Activated T-helper 17 cell treated with anti-CD3 and anti-CD28 coated beads, Interleukin-2, amount 50 U/mL, for 72 hours (primary cell): ENCODE data around the gene TRMT10A. TPM values are rescaled to one million over a fixed set of nuclear protein-coding genes. Genes with fewer than 3 reads are reported as not detected.
"Not testable (repeated sequence)": the region's sequence is repeated elsewhere in the genome, so short reads cannot be mapped to it uniquely, and the experiment has no call there.

Experiments used
- ATAC-seq: fragments of 150-1000 bp; cut with Tn5 transposase; replicated peaks from 2 replicates; pipeline ENCODE4 v1.10.0; 2021; ENCODE audit warnings: mild to moderate bottlenecking, moderate library complexity
- H3K27ac Mint-ChIP-seq: one replicate; pipeline ENCODE4 v1.8.0; 2022; ENCODE audit warnings: mixed read lengths
- H3K27me3 Mint-ChIP-seq: one replicate; pipeline ENCODE4 v1.8.0; 2022; ENCODE audit warnings: mixed read lengths
- H3K36me3 Mint-ChIP-seq: one replicate; pipeline ENCODE4 v1.8.0; 2022; ENCODE audit warnings: low read depth, mild to moderate bottlenecking, mixed read lengths
- H3K4me1 Mint-ChIP-seq: one replicate; pipeline ENCODE4 v1.8.0; 2022; ENCODE audit warnings: mixed read lengths
- H3K4me3 Mint-ChIP-seq: one replicate; pipeline ENCODE4 v1.8.0; 2022; ENCODE audit warnings: mild to moderate bottlenecking, mixed read lengths
- H3K9me3 Mint-ChIP-seq: one replicate; pipeline ENCODE4 v1.8.0; 2022; ENCODE audit warnings: mixed read lengths
- total RNA-seq, 2 donors: library from RNA; stranded (reverse); gene quantifications; one replicate each; pipeline ENCODE4 v1.2.3, GENCODE V29; 2022

The TRMT10A gene
- total RNA-seq, 2 donors from 2014 or later, result 10.1 to 10.5 TPM

DNA sequence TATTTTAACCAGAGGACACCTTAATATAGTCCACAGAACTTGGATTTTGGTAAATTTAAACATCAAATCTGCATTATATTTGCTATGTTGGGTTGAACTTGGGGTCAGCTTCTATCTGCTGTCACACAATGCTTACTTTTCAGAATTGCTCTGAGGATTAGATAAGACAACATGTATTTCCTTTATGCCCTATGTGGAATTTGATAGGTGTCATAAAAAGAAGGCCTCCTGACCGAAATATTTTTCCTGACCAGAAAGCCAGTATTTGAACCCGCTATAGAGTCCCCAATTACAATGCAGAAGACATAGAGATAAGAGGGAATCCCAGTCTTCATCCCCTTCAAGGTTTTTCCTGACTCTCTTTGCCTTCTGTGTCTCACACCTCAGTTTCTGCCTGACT, 14.9 kb upstream of the TRMT10A start:
- no peaks in the 10 kb centered on the region for H3K9me3 Mint-ChIP-seq
- H3K27ac Mint-ChIP-seq, result no peak overlapping the region
- no peaks in the 10 kb centered on the region for H3K36me3 Mint-ChIP-seq
- ATAC-seq, result no peak
- peaks cover 28% of the 10 kb centered on the region for H3K27me3 Mint-ChIP-seq
- no peaks in the 10 kb centered on the region for H3K4me1 Mint-ChIP-seq
- no peak overlapping the region for H3K4me3 Mint-ChIP-seq

- Mint-ChIP-seq H3K4me3 (no peak within 1 kb of the TSS), H3K9me3 (no peaks in the 10 kb centered on the region), H3K4me1 (no peaks in the 10 kb centered on the region), H3K27ac (no peak within 1 kb of the TSS), H3K27me3 (peaks cover 32% of the 10 kb centered on the region), H3K36me3 (no peaks in the 10 kb centered on the region)
- no peak for ATAC-seq
Observed at GRCh38 chr4:99574530-99575324, 10.9 kb upstream of the TRMT10A start, which contains the start of gene MTTP. TSS of gene MTTP (plus strand) at chr4:99574824. CDS start at chr4:99574910, 86 bp downstream.

DNA sequence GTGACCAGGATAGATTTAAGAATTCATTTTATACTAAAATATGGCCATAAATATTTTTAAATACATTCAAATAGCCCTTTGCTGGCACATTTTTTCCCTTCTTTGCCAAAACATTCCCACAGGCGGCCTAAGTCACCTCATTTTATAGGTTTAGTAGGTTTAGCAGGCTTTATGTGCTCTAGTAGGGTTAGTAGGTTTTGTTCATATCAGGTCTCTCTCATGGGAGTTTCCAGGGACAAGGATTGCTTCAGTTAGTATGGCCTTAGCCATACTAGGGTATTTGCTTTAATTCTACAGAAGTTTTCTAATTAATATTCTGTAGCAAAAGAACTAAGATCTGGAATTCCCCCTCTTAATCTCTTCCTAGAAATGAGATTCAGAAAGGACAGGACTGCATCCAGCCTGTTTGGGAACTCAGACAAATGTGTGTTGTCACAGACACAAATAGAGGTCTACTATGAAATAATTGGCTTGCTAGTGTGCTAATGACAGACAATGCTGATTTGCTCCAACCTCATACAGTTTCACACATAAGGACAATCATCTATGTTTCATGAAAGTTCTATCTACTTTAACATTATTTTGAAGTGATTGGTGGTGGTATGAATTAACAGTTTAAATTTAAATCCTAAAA, 10.0 kb upstream of the TRMT10A start:
- no peak for ATAC-seq
- H3K36me3 Mint-ChIP-seq, result no peaks in the 10 kb centered on the region
- H3K4me3 Mint-ChIP-seq, result no peak overlapping the region
- peaks cover 29% of the 10 kb centered on the region for H3K27me3 Mint-ChIP-seq
- H3K4me1 Mint-ChIP-seq, result no peaks in the 10 kb centered on the region
- H3K27ac Mint-ChIP-seq, result no peak overlapping the region
- H3K9me3 Mint-ChIP-seq, result no peaks in the 10 kb centered on the region

GRCh38 chr4:99572527-99573240, 8.8 kb upstream of the TRMT10A start:
- no peaks in the 10 kb centered on the region for H3K36me3 Mint-ChIP-seq
- no peak for ATAC-seq
- no peak overlapping the region for H3K4me3 Mint-ChIP-seq
- no peaks in the 10 kb centered on the region for H3K4me1 Mint-ChIP-seq
- H3K27ac Mint-ChIP-seq, result no peak overlapping the region
- peaks cover 36% of the 10 kb centered on the region for H3K27me3 Mint-ChIP-seq
- no peaks in the 10 kb centered on the region for H3K9me3 Mint-ChIP-seq

DNA sequence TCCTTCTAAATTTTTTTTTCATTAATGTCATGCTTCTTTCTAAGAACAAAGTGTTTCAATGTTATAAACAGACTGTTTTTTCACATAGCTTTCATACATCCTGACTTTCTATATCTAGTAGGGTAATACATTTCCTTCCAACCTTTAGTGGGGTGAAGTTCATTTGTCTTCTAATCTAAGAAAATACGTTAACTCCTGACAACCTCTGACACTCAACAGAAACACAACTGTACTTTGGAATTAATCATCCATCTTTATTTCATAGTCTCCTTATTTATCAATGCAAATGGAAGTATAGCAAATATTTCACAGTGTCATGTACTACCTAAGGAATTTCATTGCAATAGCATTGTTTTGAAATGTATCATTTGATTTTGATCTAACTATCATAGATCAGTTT, 8.0 kb upstream of the TRMT10A start:
- H3K36me3 Mint-ChIP-seq, result no peaks in the 10 kb centered on the region
- H3K4me1 Mint-ChIP-seq, result no peaks in the 10 kb centered on the region
- H3K4me3 Mint-ChIP-seq, result no peak overlapping the region
- H3K27me3 Mint-ChIP-seq, result peaks cover 42% of the 10 kb centered on the region
- H3K9me3 Mint-ChIP-seq, result no peaks in the 10 kb centered on the region
- no peak for ATAC-seq
- H3K27ac Mint-ChIP-seq, result no peak overlapping the region

DNA sequence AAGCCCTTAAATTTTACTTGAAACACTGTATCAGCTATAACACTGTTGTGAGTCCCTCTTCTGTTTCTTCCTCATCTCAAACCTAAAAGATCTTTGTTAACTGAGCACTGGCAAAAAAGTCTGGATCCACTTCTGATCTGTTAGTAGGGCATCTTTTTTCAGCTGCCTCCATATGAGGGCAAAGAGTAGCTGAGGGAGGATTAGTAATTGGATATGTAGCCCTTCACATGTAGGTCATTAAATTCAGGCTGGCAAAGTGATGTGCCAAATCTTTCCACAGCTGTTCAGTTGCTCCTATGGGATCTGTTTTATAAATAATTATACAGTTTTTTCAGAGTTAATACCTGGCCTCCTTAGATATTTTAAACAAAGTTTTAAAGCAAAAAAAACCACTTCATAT, 1.1 kb upstream of the TRMT10A start:
- no peaks in the 10 kb centered on the region for H3K9me3 Mint-ChIP-seq
- no peaks in the 10 kb centered on the region for H3K4me1 Mint-ChIP-seq
- peak overlapping the region; percentile 98 for H3K4me3 Mint-ChIP-seq
- H3K36me3 Mint-ChIP-seq, result peaks cover 11% of the 10 kb centered on the region
- peaks cover 25% of the 10 kb centered on the region for H3K27me3 Mint-ChIP-seq
- no peak for ATAC-seq
- H3K27ac Mint-ChIP-seq, result no peak overlapping the region

DNA sequence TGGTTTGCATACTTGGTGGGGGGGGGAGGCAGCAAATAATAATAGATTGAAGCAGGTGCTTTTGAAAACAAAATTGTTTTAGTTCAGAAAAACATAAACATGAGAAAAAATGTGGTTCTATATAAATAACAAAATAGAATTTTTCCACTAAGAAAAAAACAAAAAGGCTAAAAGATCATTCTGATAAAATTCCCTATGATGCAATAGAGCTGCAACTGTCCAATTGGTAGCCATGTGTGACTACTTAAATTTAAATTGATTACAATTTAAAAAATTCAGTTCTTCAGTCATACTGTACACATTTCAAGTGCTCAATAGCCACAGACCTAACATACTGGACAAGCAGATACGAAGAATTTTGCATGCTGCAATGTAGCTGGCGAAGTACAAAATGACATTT, 11.0 kb downstream of the TRMT10A start:
- Mint-ChIP-seq H3K9me3 (no peaks in the 10 kb centered on the region), H3K27me3 (no peaks in the 10 kb centered on the region), H3K4me1 (no peaks in the 10 kb centered on the region), H3K27ac (no peak overlapping the region), H3K4me3 (no peak overlapping the region), H3K36me3 (peaks cover 32% of the 10 kb centered on the region)
- no peak for ATAC-seq

DNA sequence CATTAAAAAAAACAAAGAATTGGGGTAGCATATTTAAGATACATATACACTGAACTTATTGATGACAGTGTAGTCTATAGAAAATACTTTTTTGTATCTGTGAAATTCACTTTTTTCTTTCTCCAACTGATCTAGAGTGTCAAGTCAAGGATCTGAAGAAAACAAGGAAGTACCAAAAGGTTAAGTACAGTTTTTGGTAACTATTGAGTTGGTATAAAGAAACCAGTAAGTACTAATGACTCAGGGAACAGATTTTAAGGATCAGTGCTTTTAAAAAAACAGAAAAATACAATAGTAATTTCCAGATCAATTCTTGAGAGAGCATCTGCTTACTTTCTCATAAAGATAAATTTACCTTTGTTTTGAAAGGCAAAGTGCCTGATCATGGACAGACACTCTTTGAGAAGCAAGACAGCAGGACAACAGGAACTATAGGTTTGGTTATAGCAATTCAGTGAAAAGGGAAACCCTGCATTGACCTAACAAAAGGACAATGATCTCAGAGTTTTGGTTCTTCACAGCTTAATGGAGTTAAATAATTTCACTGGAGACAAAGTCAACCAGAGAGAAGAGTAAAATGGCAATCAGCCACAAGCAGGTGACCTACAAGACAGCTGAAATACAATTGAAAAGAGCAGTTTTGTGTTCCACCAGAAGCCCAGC, 23.4 kb downstream of the TRMT10A start:
- peaks cover 4% of the 10 kb centered on the region for H3K27me3 Mint-ChIP-seq
- no peak overlapping the region for H3K4me3 Mint-ChIP-seq
- no peaks in the 10 kb centered on the region for H3K4me1 Mint-ChIP-seq
- ATAC-seq, result no peak
- no peak overlapping the region for H3K27ac Mint-ChIP-seq
- H3K9me3 Mint-ChIP-seq, result peaks cover 5% of the 10 kb centered on the region
- no peaks in the 10 kb centered on the region for H3K36me3 Mint-ChIP-seq

DNA sequence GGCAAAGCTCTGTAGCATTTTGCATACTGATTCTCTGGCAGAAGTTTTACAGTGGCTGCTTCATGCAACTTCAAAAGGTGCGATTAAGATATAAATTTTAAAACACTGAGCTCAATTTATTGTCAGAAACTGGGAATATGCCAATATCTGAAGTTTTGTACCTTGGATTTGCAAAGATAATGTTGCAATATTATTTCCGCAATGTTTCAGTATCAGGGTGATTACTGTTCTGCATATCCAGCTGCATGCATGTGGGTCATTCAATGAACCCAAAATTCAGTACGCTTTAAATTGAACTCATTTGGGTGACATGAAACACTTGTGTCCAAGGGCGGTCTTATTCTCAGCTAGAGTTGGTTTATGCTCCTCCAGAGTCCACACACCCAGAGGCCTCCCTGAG, 26.2 kb downstream of the TRMT10A start:
- H3K4me1 Mint-ChIP-seq, result no peaks in the 10 kb centered on the region
- H3K9me3 Mint-ChIP-seq, result no peaks in the 10 kb centered on the region
- no peak overlapping the region for H3K4me3 Mint-ChIP-seq
- no peak for ATAC-seq
- no peaks in the 10 kb centered on the region for H3K36me3 Mint-ChIP-seq
- H3K27ac Mint-ChIP-seq, result no peak overlapping the region
- H3K27me3 Mint-ChIP-seq, result peaks cover 17% of the 10 kb centered on the region

DNA sequence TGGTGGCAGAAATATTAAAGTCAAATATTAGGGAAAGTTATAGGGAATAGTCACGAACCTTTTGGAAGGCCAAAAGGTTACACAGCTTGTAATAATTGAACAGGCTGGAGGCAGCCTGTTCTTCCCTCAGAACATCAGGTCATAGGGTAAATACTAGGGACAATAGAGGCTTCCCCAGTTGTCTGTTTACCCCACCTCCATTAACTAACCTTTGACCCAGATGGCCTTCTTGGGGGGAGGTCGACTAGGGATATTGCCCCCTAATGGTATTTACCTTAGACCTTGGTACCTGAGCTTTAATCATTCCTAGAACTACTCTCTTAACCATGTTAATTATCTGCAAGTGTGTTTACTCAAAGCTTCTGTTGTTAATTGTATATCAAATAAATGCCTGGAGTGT, 27.0 kb downstream of the TRMT10A start:
- Mint-ChIP-seq H3K36me3 (no peaks in the 10 kb centered on the region), H3K27me3 (peaks cover 20% of the 10 kb centered on the region), H3K9me3 (no peaks in the 10 kb centered on the region), H3K4me1 (no peaks in the 10 kb centered on the region), H3K27ac (no peak overlapping the region), H3K4me3 (no peak overlapping the region)
- ATAC-seq, result no peak

DNA sequence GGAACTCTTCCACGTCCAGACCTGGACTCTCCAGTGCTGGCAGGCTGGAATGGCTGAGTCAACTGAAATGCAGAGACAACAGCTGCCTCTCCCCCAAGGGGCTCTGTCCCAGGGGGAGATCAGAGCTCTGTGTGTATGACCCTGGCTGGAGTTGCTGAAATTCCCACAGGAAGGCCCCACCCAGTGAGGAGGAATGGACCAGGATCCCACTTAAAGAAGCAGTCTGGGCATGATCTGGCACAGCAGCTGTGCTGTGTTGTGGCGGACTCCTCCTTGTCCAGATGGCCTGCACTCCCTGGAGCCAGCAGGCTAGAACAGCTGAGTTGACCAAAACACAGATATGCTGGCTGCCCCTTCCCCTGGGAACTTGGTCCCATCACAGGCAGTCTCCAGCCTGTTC, 27.6 kb downstream of the TRMT10A start:
- Mint-ChIP-seq H3K9me3 (no peaks in the 10 kb centered on the region), H3K4me3 (no peak overlapping the region), H3K36me3 (no peaks in the 10 kb centered on the region), H3K27me3 (peaks cover 23% of the 10 kb centered on the region), H3K4me1 (no peaks in the 10 kb centered on the region), H3K27ac (no peak overlapping the region)
- no peak for ATAC-seq

- not testable (repeated sequence) for H3K9me3 Mint-ChIP-seq, H3K36me3 Mint-ChIP-seq, H3K4me3 Mint-ChIP-seq, H3K4me1 Mint-ChIP-seq, ATAC-seq, H3K27ac Mint-ChIP-seq
- H3K27me3 Mint-ChIP-seq, result peaks cover 24% of the 10 kb centered on the region
Observed at GRCh38 chr4:99534699-99535098, 29.1 kb downstream of the TRMT10A start.

DNA sequence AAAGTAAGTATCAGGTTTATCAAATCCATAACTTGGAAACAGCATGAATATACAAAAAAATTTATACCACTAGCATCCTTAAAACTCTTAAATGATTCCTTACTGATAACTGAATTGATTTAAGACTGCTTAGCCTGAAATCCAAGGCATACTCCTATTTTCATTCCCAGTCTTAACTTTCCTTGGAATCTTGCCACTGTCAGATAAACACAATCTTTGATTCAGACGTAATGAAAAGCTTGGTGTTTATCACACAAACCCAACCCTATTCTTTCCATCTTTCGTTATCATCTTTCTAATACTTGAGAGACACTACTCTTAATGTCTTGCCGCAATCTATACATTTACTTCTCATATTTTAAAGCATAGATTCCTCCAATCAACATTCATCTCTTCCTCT, 33.9 kb downstream of the TRMT10A start:
- Mint-ChIP-seq H3K27ac (no peak overlapping the region), H3K9me3 (no peaks in the 10 kb centered on the region), H3K27me3 (peaks cover 15% of the 10 kb centered on the region), H3K4me1 (no peaks in the 10 kb centered on the region), H3K4me3 (no peak overlapping the region), H3K36me3 (no peaks in the 10 kb centered on the region)
- ATAC-seq, result no peak

DNA sequence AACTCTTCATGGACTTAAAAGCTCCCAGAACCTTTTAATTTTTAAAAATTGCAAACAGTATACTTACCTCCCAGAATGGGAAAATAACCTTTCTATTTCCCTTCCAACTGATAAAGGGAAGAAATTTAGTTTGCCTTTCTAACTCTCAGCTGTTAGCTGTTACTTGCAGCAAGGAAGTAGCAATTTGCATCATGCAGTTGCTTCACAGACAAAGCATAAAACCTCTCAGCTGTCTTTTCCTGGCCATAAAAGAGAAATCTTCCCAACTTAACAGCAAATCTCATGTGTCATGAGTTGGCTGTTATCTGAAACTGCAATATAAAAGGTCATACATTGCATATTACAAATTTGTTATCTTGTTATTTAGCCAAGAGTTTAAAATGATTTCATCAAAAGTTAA, 34.6 kb downstream of the TRMT10A start:
- H3K36me3 Mint-ChIP-seq, result no peaks in the 10 kb centered on the region
- no peak for ATAC-seq

More for the DNA sequence above, 34.6 kb downstream of the TRMT10A start:
- no peaks in the 10 kb centered on the region for H3K9me3 Mint-ChIP-seq
- H3K4me1 Mint-ChIP-seq, result no peaks in the 10 kb centered on the region
- H3K27me3 Mint-ChIP-seq, result peaks cover 14% of the 10 kb centered on the region
- no peak overlapping the region for H3K4me3 Mint-ChIP-seq
- no peak overlapping the region for H3K27ac Mint-ChIP-seq
